Sigmoid colon (tissue), 4 donors: ENCODE measurements around the gene INTS15.

ENCODE experiments used
- CTCF ChIP-seq, 4 experiments: fragments of 450-650 bp in 3 of 4; fragments of 200-600 bp in 1 of 4; IDR thresholded peaks; one replicate each; pipeline ENCODE4 v1.5.1; 2016 to 2019; ENCODE audit warnings: antibody characterized with exemption in 4 of 4, mild to moderate bottlenecking in 3 of 4, moderate library complexity in 2 of 4
- EP300 ChIP-seq, 4 donors: sonication (generic); formaldehyde crosslinking; IDR thresholded peaks; one replicate each; pipeline ENCODE4 v1.6.1; 2017; ENCODE audit warnings: antibody characterized with exemption in 4 of 4
- POLR2A ChIP-seq, 2 donors: fragments of 450-650 bp; IDR thresholded peaks; one replicate each; pipeline ENCODE4 v1.6.1; 2016; ENCODE audit warnings: antibody characterized with exemption in 2 of 2, mild to moderate bottlenecking in 2 of 2, moderate library complexity in 2 of 2
- POLR2AphosphoS5 ChIP-seq, 4 donors: sonication (generic); formaldehyde crosslinking; IDR thresholded peaks; one replicate each; pipeline ENCODE4 v1.6.1; 2017; ENCODE audit warnings: antibody characterized with exemption in 4 of 4

DNA sequence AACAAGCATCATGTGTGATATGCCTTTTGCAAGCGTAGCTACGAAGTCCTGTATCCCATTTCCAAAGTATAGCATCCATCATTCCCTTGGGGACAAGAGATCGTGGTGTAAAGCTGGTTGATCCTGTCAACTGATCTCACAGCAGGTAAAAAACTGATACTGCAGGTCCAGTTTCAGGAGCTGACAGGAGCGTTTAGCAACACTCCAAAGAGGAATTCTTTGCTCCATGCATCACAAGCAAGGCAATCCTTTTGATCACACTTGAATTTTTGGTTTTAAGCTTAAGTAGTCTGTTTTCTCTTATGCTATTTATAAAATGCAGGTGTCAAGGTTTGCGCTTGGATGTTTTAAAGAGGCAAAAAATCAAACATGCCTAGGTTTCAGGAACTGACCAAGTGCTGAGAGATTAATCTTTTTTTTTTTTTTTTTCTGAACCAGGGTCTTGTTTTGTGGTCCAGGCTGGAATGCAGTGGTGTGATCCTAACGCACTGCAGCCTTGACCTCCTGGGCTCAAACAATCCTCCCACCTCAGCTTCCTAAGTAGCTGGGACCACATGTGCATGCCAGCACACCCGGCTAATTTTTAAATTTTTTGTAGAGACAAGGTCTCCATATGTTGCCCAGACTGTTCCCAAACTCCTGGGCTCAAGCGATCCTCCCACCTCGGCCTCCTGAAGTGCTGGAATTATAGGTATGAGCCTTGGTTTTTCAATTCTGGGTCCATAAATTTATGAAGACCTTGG, 14.4 kb upstream of the INTS15 start:
- TF ChIP-seq CTCF (IDR thresholded peaks at IDR 0.05) (no peak), EP300 (IDR thresholded peaks at IDR 0.05) (no peak), POLR2A (IDR thresholded peaks at IDR 0.05) (no peak), POLR2AphosphoS5 (IDR thresholded peaks at IDR 0.05) (no peak)
